Skeletal muscle tissue (tissue), 4 donors: ENCODE measurements around the gene CCL11. TPM values are rescaled to one million over a fixed set of nuclear protein-coding genes. Genes with fewer than 3 reads are reported as not detected.

ENCODE experiments used
- H3K27ac ChIP-seq: one replicate; pipeline ENCODE4 v1.7.0; 2013; ENCODE audit warnings: mild to moderate bottlenecking, low read depth, low read length, inconsistent platforms
- H3K27me3 ChIP-seq, 3 donors: one replicate each; pipeline ENCODE4 v1.7.0; 2013; ENCODE audit warnings: low read length in 3 of 3; ENCODE audit not compliant: control insufficient read depth in 3 of 3, insufficient read depth in 3 of 3
- H3K36me3 ChIP-seq, 3 donors: one replicate each; pipeline ENCODE4 v1.7.0; 2013; ENCODE audit warnings: low read length in 3 of 3; ENCODE audit not compliant: control insufficient read depth in 3 of 3, insufficient read depth in 3 of 3
- H3K4me1 ChIP-seq, 3 donors: one replicate each; pipeline ENCODE4 v1.7.0; 2013; ENCODE audit warnings: low read length in 3 of 3, mild to moderate bottlenecking in 3 of 3; ENCODE audit not compliant: control insufficient read depth in 3 of 3, insufficient read depth in 3 of 3
- H3K4me3 ChIP-seq, 3 donors: one replicate each; pipeline ENCODE4 v1.7.0; 2013; ENCODE audit warnings: low read length in 3 of 3
- H3K9ac ChIP-seq, 3 donors: one replicate each; pipeline ENCODE4 v1.7.0; 2013; ENCODE audit warnings: low read length in 3 of 3, mild to moderate bottlenecking in 3 of 3, moderate library complexity in 2 of 3, low read depth in 1 of 3
- H3K9me3 ChIP-seq, 3 donors: one replicate each; pipeline ENCODE4 v1.7.0; 2013; ENCODE audit warnings: low read length in 3 of 3; ENCODE audit not compliant: control insufficient read depth in 3 of 3
- total RNA-seq: library from RNA; depleted of rRNA; stranded (reverse); fragments of >200 nt; gene quantifications from one replicate; pipeline ENCODE4 v1.2.3, GENCODE V29; 2014
- donor health status: Osteomylitis.

Gene CCL11
- total RNA-seq, 1 donor from 2014 or later: not detected

- peaks cover 9 to 24% (median 21%) of the 10 kb centered on the region in 3 donors for H3K4me1 ChIP-seq
- H3K27me3 ChIP-seq: no peaks in the 10 kb centered on the region
- H3K9me3 ChIP-seq: no peaks in the 10 kb centered on the region
- no peaks in the 10 kb centered on the region for H3K36me3 ChIP-seq
- no peak overlapping the region for H3K4me3 ChIP-seq
- no peak overlapping the region for H3K27ac ChIP-seq
- no peak overlapping the region for H3K9ac ChIP-seq
These were observed 18.1 kb downstream of the CCL11 start for GRCh38 chr17:34303606-34304005.

- H3K27me3 ChIP-seq: no peaks in the 10 kb centered on the region
- no peak overlapping the region for H3K9ac ChIP-seq
- no peak overlapping the region for H3K27ac ChIP-seq
- no peaks in the 10 kb centered on the region for H3K9me3 ChIP-seq
- no peak overlapping the region for H3K4me3 ChIP-seq
- peaks cover 9 to 24% (median 21%) of the 10 kb centered on the region in 3 donors for H3K4me1 ChIP-seq
- no peaks in the 10 kb centered on the region for H3K36me3 ChIP-seq
These were observed 19.5 kb downstream of the CCL11 start for GRCh38 chr17:34305061-34305460.

GRCh38 chr17:34305606-34306005 is 20.1 kb downstream of the CCL11 start:
- H3K36me3 ChIP-seq: no peaks in the 10 kb centered on the region
- H3K27ac ChIP-seq: no peak overlapping the region
- no peak overlapping the region for H3K9ac ChIP-seq
- peaks cover 9 to 24% (median 21%) of the 10 kb centered on the region in 3 donors for H3K4me1 ChIP-seq
- no peak overlapping the region for H3K4me3 ChIP-seq
- H3K27me3 ChIP-seq: no peaks in the 10 kb centered on the region
- H3K9me3 ChIP-seq: no peaks in the 10 kb centered on the region

- no peaks in the 10 kb centered on the region for H3K36me3 ChIP-seq
- H3K27me3 ChIP-seq: no peaks in the 10 kb centered on the region
- H3K9me3 ChIP-seq: no peaks in the 10 kb centered on the region
- H3K27ac ChIP-seq: peak overlapping the region; percentile 15
- no peak overlapping the region for H3K4me3 ChIP-seq
- H3K4me1 ChIP-seq: peaks cover 9 to 19% (median 19%) of the 10 kb centered on the region in 3 donors
- no peak overlapping the region for H3K9ac ChIP-seq
These were observed 20.9 kb downstream of the CCL11 start for GRCh38 chr17:34306466-34306865.

GRCh38 chr17:34307110-34307509 is 21.6 kb downstream of the CCL11 start:
- H3K4me3 ChIP-seq: no peak overlapping the region
- no peaks in the 10 kb centered on the region for H3K36me3 ChIP-seq
- no peaks in the 10 kb centered on the region for H3K27me3 ChIP-seq
- no peak overlapping the region for H3K9ac ChIP-seq
- H3K4me1 ChIP-seq: peaks cover 9 to 18% (median 15%) of the 10 kb centered on the region in 3 donors
- H3K27ac ChIP-seq: peak overlapping the region; percentile 15
- H3K9me3 ChIP-seq: no peaks in the 10 kb centered on the region

- Histone ChIP-seq H3K27ac (no peak overlapping the region), H3K36me3 (no peaks in the 10 kb centered on the region), H3K4me1 (peaks cover 11 to 18% (median 14%) of the 10 kb centered on the region in 3 donors)
These were observed 22.8 kb downstream of the CCL11 start for GRCh38 chr17:34308371-34308770.

GRCh38 chr17:34311291-34311690 is 25.7 kb downstream of the CCL11 start:
- Histone ChIP-seq H3K9me3 (no peaks in the 10 kb centered on the region), H3K4me3 (no peak overlapping the region), H3K4me1 (peaks cover 14 to 18% (median 15%) of the 10 kb centered on the region in 3 donors), H3K9ac (no peak overlapping the region), H3K27me3 (no peaks in the 10 kb centered on the region), H3K27ac (no peak overlapping the region), H3K36me3 (no peaks in the 10 kb centered on the region)

More at GRCh38 chr17:34308371-34308770, 22.8 kb downstream of the CCL11 start:
- H3K9me3 ChIP-seq: no peaks in the 10 kb centered on the region
- no peaks in the 10 kb centered on the region for H3K27me3 ChIP-seq
- no peak overlapping the region for H3K4me3 ChIP-seq
- H3K9ac ChIP-seq: no peak overlapping the region

GRCh38 chr17:34312080-34312479 is 26.5 kb downstream of the CCL11 start:
- H3K36me3 ChIP-seq: no peaks in the 10 kb centered on the region
- H3K9me3 ChIP-seq: no peaks in the 10 kb centered on the region
- H3K27ac ChIP-seq: peak overlapping the region; percentile 17
- peaks cover 7 to 13% (median 12%) of the 10 kb centered on the region in 3 donors for H3K4me1 ChIP-seq
- no peak overlapping the region for H3K4me3 ChIP-seq
- no peaks in the 10 kb centered on the region for H3K27me3 ChIP-seq
- no peak overlapping the region for H3K9ac ChIP-seq

GRCh38 chr17:34313164-34313563 is 27.6 kb downstream of the CCL11 start:
- Histone ChIP-seq H3K27ac (no peak overlapping the region), H3K4me3 (no peak overlapping the region), H3K9ac (no peak overlapping the region), H3K36me3 (no peaks in the 10 kb centered on the region), H3K4me1 (peaks cover 0 to 7% (median 6%) of the 10 kb centered on the region in 3 donors), H3K9me3 (no peaks in the 10 kb centered on the region), H3K27me3 (no peaks in the 10 kb centered on the region)

GRCh38 chr17:34314279-34314678 is 28.7 kb downstream of the CCL11 start:
- Histone ChIP-seq H3K9me3 (no peaks in the 10 kb centered on the region), H3K36me3 (no peaks in the 10 kb centered on the region), H3K27ac (peak overlapping the region; percentile 68), H3K4me1 (peaks cover 1 to 7% (median 6%) of the 10 kb centered on the region in 3 donors), H3K9ac (peak overlapping the region in 1 of 3 donors; percentile 11), H3K4me3 (no peak overlapping the region), H3K27me3 (no peaks in the 10 kb centered on the region)
